GM12872 (cell line): Measurements from ENCODE around the gene C1QB.

ENCODE experiments used
- TF ChIP-seq, protein P1 (sequence below): IDR thresholded peaks from 3 replicates; pipeline ENCODE4 v1.5.1; 2011; ENCODE audit warnings: low read depth, mild to moderate bottlenecking, low read length, moderate library complexity; ENCODE audit not compliant: insufficient read depth

C1QB gene

DNA sequence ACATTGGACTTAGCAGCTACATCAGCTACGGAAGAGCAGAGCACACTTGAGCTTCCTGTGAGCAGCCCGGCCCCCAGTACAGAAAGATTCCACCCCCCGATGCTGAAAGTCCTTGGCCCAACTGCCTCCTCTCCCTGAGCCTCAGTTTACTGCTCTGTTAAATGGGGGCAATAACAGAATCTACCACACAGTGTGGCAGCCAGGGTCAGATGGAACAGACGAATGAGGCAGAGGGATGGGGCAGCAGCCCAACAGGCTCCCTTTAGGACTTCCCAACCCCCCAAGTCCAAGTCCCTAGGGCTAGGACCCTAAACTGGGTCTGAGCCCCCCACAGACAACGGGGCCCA lies 39.5 kb upstream of the C1QB start:
- TF ChIP-seq, protein P1, sequence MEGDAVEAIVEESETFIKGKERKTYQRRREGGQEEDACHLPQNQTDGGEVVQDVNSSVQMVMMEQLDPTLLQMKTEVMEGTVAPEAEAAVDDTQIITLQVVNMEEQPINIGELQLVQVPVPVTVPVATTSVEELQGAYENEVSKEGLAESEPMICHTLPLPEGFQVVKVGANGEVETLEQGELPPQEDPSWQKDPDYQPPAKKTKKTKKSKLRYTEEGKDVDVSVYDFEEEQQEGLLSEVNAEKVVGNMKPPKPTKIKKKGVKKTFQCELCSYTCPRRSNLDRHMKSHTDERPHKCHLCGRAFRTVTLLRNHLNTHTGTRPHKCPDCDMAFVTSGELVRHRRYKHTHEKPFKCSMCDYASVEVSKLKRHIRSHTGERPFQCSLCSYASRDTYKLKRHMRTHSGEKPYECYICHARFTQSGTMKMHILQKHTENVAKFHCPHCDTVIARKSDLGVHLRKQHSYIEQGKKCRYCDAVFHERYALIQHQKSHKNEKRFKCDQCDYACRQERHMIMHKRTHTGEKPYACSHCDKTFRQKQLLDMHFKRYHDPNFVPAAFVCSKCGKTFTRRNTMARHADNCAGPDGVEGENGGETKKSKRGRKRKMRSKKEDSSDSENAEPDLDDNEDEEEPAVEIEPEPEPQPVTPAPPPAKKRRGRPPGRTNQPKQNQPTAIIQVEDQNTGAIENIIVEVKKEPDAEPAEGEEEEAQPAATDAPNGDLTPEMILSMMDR = no peak

DNA sequence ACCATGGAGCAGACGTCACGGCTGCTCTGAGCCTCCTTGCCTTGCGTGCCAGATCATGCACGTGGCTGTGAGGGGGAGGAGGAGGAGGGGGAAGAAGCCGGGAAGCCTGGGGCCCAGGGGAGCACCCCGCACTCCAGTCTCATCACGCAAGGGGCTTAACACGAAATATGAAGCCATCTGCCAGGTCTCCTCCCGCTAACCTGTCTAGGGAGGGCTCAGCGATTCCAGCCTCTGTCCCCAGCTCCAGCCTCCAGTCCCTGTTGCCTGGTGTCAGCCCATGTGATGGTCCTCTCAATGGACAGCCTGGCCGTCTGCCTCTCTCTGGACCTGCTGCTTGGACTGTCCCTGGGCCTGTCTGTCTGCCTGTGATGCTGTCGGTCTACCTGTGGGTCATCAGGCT lies 39.1 kb upstream of the C1QB start:
- TF ChIP-seq, protein P1 = no peak

DNA sequence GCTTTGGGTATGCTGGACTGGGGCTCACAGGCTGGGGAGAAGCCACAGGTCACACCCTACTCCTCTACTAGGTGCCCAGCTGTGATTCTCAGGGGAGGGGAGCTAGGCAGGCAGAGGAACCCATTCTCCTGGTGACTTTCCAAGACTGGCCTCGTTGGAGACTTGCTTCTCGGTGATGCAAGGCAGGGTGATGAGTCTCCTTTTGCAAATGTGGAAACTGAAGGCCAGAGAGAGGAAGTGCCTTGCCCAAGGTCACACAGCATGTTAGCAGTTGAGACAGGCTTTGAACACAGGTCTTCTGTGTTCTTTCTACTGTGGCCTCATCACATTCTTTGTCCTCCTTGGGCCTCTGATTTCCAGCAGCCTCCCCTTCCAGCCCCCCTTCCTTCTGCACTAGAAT lies 37.1 kb upstream of the C1QB start:
- TF ChIP-seq, protein P1 = no peak

DNA sequence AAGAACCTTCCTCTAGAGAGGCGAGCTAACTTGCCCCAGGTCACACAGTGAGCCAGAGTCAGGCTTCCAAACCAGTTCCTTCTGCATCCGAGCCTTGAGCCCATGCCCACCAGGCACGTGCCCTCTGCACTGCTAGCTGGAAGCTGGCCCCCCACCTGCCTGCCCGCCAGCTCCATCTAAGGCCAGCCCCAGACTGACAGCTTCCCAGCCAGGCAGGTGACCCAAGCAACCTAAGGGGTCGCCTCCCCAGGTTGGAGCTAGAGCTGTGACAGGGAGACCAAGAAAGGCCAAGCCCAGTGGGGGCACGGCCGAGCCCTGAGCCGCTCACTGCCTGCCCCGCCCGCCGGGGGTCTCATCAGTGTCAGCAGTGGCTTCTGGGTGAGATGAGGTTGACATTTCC lies 36.5 kb upstream of the C1QB start:
- TF ChIP-seq, protein P1 = no peak

DNA sequence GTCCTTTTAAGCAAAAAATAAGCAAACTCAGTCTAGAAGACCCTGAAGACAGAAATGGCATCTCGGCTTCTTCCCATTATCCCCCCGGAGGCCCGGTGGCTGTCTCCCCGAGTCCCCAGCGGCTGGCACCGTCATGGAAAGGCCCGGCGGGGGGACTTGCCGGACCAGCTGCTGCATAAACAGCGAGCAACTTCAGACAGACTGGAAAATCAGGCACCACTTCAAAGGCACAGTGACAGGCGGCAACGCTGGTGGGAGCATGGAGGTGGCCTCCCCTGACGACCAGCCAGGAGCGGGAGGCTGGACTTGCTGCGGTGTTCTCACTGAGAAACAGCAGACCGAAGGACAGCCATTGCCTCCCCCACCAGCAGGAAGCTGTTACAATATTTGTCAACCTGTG lies 35.0 kb upstream of the C1QB start:
- TF ChIP-seq, protein P1 = no peak

DNA sequence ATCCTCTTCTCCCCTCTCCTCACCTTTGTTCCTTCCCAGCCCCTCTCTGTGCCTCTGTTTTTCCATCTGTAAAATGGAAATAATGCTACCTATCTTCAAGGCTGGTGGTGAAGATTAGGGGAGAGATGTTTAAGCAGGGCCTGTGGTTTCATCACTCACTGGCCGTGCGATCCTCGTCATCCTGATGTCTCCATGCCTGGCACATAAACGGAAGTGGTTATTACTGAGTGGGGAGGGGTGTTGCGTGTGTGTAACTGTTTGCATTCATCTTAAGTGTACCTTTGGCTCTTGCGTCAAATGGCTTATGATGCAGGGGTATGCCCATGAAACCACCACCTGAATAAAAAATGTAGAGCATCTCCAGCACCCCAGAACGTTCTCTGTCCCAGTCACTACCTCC lies 33.8 kb upstream of the C1QB start:
- TF ChIP-seq, protein P1 = no peak

- TF ChIP-seq, protein P1 = no peak
These were observed 33.2 kb upstream of the C1QB start for GRCh38 chr1:22619798-22620197.

DNA sequence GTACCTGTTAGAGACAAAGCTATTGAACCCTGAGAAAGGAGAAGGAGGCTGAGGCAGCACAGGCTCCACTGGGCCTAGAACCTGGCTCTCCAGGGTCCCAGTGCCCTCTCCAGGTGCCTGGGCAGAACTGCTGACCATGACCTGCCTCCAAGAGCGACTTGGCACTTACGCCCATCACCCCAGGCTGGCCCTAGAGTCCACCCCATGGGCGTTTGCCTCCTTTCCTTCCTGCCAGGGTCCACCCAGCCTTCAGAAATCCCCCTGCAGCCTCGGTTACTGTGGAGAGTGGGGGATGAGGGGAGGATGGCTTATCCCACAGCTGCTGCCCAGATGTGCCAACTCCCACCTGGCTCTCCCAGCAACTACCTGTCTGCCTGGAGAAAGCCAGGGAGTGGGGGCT lies 31.3 kb upstream of the C1QB start:
- TF ChIP-seq, protein P1 = no peak
